B cell (primary cell): ENCODE results near the gene CMYA5. TPM values are rescaled to one million over a fixed set of nuclear protein-coding genes. Genes with fewer than 3 reads are reported as not detected.

Experiments
- ATAC-seq: fragments of 200-7000 bp; cut with Tn5 transposase; one replicate; pipeline ENCODE4 v1.10.0; 2021; ENCODE audit warnings: low read depth, mild to moderate bottlenecking, moderate number of reproducible peaks, moderate library complexity
- CTCF ChIA-PET: fragments of 350-600 bp; sonication (Branson Sonifier 250); formaldehyde crosslinking; loops from one replicate; lab custom pipeline; 2021; ENCODE audit warnings: antibody characterized with exemption, inconsistent platforms; lab: Charles Lee
- POLR2A ChIA-PET: fragments of 350-600 bp; sonication (Branson Sonifier 250); formaldehyde crosslinking; loops from one replicate; lab custom pipeline; 2021; ENCODE audit warnings: antibody characterized with exemption; lab: Charles Lee
- DNase-seq: peaks from one replicate; pipeline ENCODE4 v3.0.0; 2013
- H2AFZ ChIP-seq: 2 replicates; pipeline ENCODE4 v1.6.1; 2012; ENCODE audit warnings: mild to moderate bottlenecking, low read depth, low read length; ENCODE audit not compliant: insufficient read depth, poor library complexity, severe bottlenecking
- H3K27ac ChIP-seq, 2 donors: 1 replicate in 1 of 2; 2 replicates in 1 of 2; pipeline ENCODE4 v1.5.1; 2012 to 2013; ENCODE audit warnings: low read length in 2 of 2, mild to moderate bottlenecking in 2 of 2, moderate library complexity in 1 of 2
- H3K27me3 ChIP-seq, 4 experiments: fragments of 200-600 bp in 1 of 4; sonication (generic) in 1 of 4; replicated peaks in 1 of 4; 1 replicate in 2 of 4; 2 replicates in 2 of 4; pipeline versions ENCODE4 v1.6.1 to v1.7.0; 2013 to 2016; ENCODE audit warnings: low read length in 3 of 4, mild to moderate bottlenecking in 2 of 4, mixed read lengths in 1 of 4, moderate library complexity in 1 of 4; ENCODE audit not compliant: insufficient read depth in 4 of 4, control insufficient read depth in 3 of 4; ENCODE audit errors: control extremely low read depth in 1 of 4
- H3K36me3 ChIP-seq, 2 experiments: replicated peaks in 1 of 2; 1 replicate in 1 of 2; 2 replicates in 1 of 2; pipeline versions ENCODE4 v1.6.1 to v1.7.1; 2013; ENCODE audit warnings: low read length in 1 of 2; ENCODE audit not compliant: insufficient read depth in 2 of 2, control insufficient read depth in 1 of 2; ENCODE audit errors: control extremely low read depth in 1 of 2, extremely low read depth in 1 of 2
- H3K4me1 ChIP-seq, 2 donors: fragments of 200-600 bp in 1 of 2; sonication (generic) in 1 of 2; 1 replicate in 1 of 2; 2 replicates in 1 of 2; pipeline versions ENCODE4 v1.5.1 to v1.6.1; 2013 to 2017; ENCODE audit warnings: low read length in 2 of 2; ENCODE audit not compliant: control insufficient read depth in 2 of 2, insufficient read depth in 2 of 2
- H3K4me2 ChIP-seq: replicated peaks from 2 replicates; pipeline ENCODE3; 2012; ENCODE audit warnings: mild to moderate bottlenecking, low read depth, low read length; ENCODE audit not compliant: poor library complexity, severe bottlenecking
- H3K4me3 ChIP-seq, 5 experiments: fragments of 200-600 bp in 1 of 5; sonication (generic) in 1 of 5; 1 replicate in 3 of 5; 2 replicates in 2 of 5; pipeline versions ENCODE4 v1.5.1 to v1.7.0; 2011 to 2016; ENCODE audit warnings: low read length in 4 of 5, mild to moderate bottlenecking in 4 of 5, low read depth in 2 of 5, control low read depth in 1 of 5, moderate library complexity in 1 of 5; ENCODE audit not compliant: insufficient read depth in 1 of 5; ENCODE audit errors: control extremely low read depth in 1 of 5, extremely low read depth in 1 of 5
- H3K79me2 ChIP-seq: fragments of 200-600 bp; sonication (generic); one replicate; pipeline ENCODE4 v1.6.0; 2016; ENCODE audit warnings: low read length; ENCODE audit not compliant: control insufficient read depth, insufficient read depth
- H3K9ac ChIP-seq: fragments of 200-600 bp; sonication (generic); 2 replicates; pipeline ENCODE4 v1.6.1; 2017; ENCODE audit warnings: mild to moderate bottlenecking, low read length, moderate library complexity
- H3K9me3 ChIP-seq, 3 donors: one replicate each; pipeline versions ENCODE4 v1.6.1 to v1.7.1; 2013; ENCODE audit warnings: low read length in 2 of 3; ENCODE audit not compliant: control insufficient read depth in 2 of 3, insufficient read depth in 1 of 3; ENCODE audit errors: control extremely low read depth in 1 of 3
- H4K20me1 ChIP-seq: 2 replicates; pipeline ENCODE4 v1.6.0; 2012; ENCODE audit warnings: mild to moderate bottlenecking, low read length; ENCODE audit not compliant: insufficient read depth, control insufficient read depth, poor library complexity, severe bottlenecking
- H3K27ac Mint-ChIP-seq: one replicate; pipeline ENCODE4 v1.8.0; 2021; ENCODE audit warnings: mixed read lengths
- H3K27me3 Mint-ChIP-seq: one replicate; pipeline ENCODE4 v1.8.0; 2021; ENCODE audit warnings: mixed read lengths
- H3K4me1 Mint-ChIP-seq: one replicate; pipeline ENCODE4 v1.8.0; 2021; ENCODE audit warnings: mixed read lengths
- H3K4me3 Mint-ChIP-seq: one replicate; pipeline ENCODE4 v1.8.0; 2021; ENCODE audit warnings: mixed read lengths
- H3K9me3 Mint-ChIP-seq: one replicate; pipeline ENCODE4 v1.8.0; 2022; ENCODE audit warnings: mixed read lengths; ENCODE audit not compliant: insufficient read depth
- CTCF ChIP-seq: fragments of 200-600 bp; IDR thresholded peaks from one replicate; pipeline ENCODE4 v1.8.0; 2022; ENCODE audit warnings: antibody characterized with exemption, mild to moderate bottlenecking
- EZH2 ChIP-seq: IDR thresholded peaks from 2 replicates; pipeline ENCODE4 v1.6.1; 2012; ENCODE audit warnings: borderline replicate concordance, low read depth, mild to moderate bottlenecking, moderate library complexity, low read length; ENCODE audit not compliant: insufficient read depth, poor library complexity, severe bottlenecking
- whole genome bisulfite sequencing: methylation state at CpG from one replicate; pipeline ENCODE4 v1.1.5; 2013; ENCODE audit warnings: missing lambda C conversion rate; ENCODE audit not compliant: insufficient coverage; 5-methylcytosine and 5-hydroxymethylcytosine counted together
- intact Hi-C: fragments of 100-400 bp; cut with micrococcal nuclease; formaldehyde crosslinking; loops from one replicate; pipeline ENCODE4 v1.10.0; 2022
- polyA plus RNA-seq: library from polyadenylated mRNA; depleted of rRNA; stranded (reverse); fragments of >200 nt; gene quantifications from 2 replicates; pipeline ENCODE4 v1.2.3, GENCODE V29; 2012
- small RNA-seq: library from RNA; depleted of rRNA; stranded (forward); fragments of <200 nt; gene quantifications from one replicate; pipeline ENCODE3, GENCODE V24; 2012; ENCODE audit warnings: low replicate concordance, low read depth; ENCODE audit not compliant: insufficient read length
- total RNA-seq, 2 donors: library from RNA; stranded (reverse); fragments of 120-200 nt in 1 of 2; gene quantifications; 1 replicate in 1 of 2; 2 replicates in 1 of 2; pipeline versions ENCODE4 v1.2.3 to v1.2.4, GENCODE V29; 2013 to 2022

CMYA5 gene
- total and polyA plus RNA-seq, 2 donors (not counting 1 experiment from before 2014, with no cell fraction given), result 0.01 to 0.25 TPM

- H3K4me1 Mint-ChIP-seq, result no peaks in the 10 kb centered on the region
- peaks cover 20% of the 10 kb centered on the region for H3K27me3 Mint-ChIP-seq
- Histone ChIP-seq H3K79me2 (no peaks in the 10 kb centered on the region), H2AFZ (no peak overlapping the region), H3K27ac (no peak overlapping the region), H3K36me3 (no peaks in the 10 kb centered on the region), H3K4me3 (no peak overlapping the region), H3K9me3 (no peaks in the 10 kb centered on the region), H4K20me1 (no peaks in the 10 kb centered on the region), H3K9ac (no peak overlapping the region), H3K27me3 (no peaks in the 10 kb centered on the region), H3K4me1 (no peaks in the 10 kb centered on the region), H3K4me2 (no peak overlapping the region)
- no peak for ATAC-seq
- H3K27ac Mint-ChIP-seq, result no peak overlapping the region
- H3K4me3 Mint-ChIP-seq, result no peak overlapping the region
- no peaks in the 10 kb centered on the region for H3K9me3 Mint-ChIP-seq
- no peak for DNase-seq
- intact Hi-C loops, result no loop called here
- TF ChIP-seq CTCF (no peak), EZH2 (no peak)
- CTCF ChIA-PET, result interaction anchor here (1.0 kb wide), 1 partner anchor 492 kb away, joined by 3 read pairs; no protein-coding TSS in a partner anchor
- POLR2A ChIA-PET, result no interaction called here
- 96% methylated on average over 15 of the region's 16 CpGs for WGBS
Measured at GRCh38 chr5:79849061-79849460, 159.4 kb downstream of the CMYA5 start.

Small RNAs within 50 kb of the gene (small RNA-seq; reads per million reads assigned to genes)
- not detected for gene AC008496.1

Other genes with a start within 250 kb of the CMYA5 start
- gene HOMER1, start 175.7 kb upstream of the CMYA5 start, total RNA-seq, result 4.1 and 5.4 TPM in 2 replicates
- gene HOMER1, start 175.7 kb upstream of the CMYA5 start, polyA plus RNA-seq, result 0.59 and 0.63 TPM in 2 replicates
- gene TENT2, start 77.4 kb upstream of the CMYA5 start, total RNA-seq, result 155 and 156 TPM in 2 replicates
- gene TENT2, start 77.4 kb upstream of the CMYA5 start, polyA plus RNA-seq, result 56.3 and 63.4 TPM in 2 replicates